SK-MEL-5 (cell line): ENCODE results near the gene SLC35G2. TPM values are rescaled to one million over a fixed set of nuclear protein-coding genes. Genes with fewer than 3 reads are reported as not detected.

Experiments
- DNase-seq: peaks from one replicate; pipeline ENCODE4 v3.0.0-alpha.2; 2016; ENCODE audit warnings: low read depth, low spot score
- in situ Hi-C: cut with HindIII; loops from 2 replicates; pipeline ENCODE4 v1.10.0; 2016; ENCODE audit warnings: low sequenced_read_pairs, high pct_unique_total_duplicates, low pct_unique_long_range_greater_than_20kb
- total RNA-seq: library from RNA; depleted of rRNA; stranded (reverse); fragments of >200 nt; shearing (Covaris generic); gene quantifications from 2 replicates; pipeline ENCODE4 v1.2.3, GENCODE V29; 2014; rRNA removed

SLC35G2 gene
- total RNA-seq, 1 experiment from 2014 or later, result 22.7 TPM

- in situ Hi-C loops, result no loop called here
- DNase-seq, result no peak
These were observed 85.0 kb downstream of the SLC35G2 start for GRCh38 chr3:136903899-136904298.

- in situ Hi-C loops, result no loop called here
- DNase-seq, result no peak
These were observed 85.8 kb downstream of the SLC35G2 start for GRCh38 chr3:136904746-136905145.

Other genes with a start within 250 kb of the SLC35G2 start
- gene STAG1, start 66.7 kb upstream of the SLC35G2 start, total RNA-seq, result 16.3 and 17.9 TPM in 2 replicates
- 40.0 and 43.8 TPM in 2 replicates for gene NCK1, start 43.1 kb downstream of the SLC35G2 start, total RNA-seq
- gene IL20RB, start 138.9 kb downstream of the SLC35G2 start, total RNA-seq, result 0.37 TPM in 1 of 2 replicates, not detected in the other